Natural killer cell (primary cell): Measurements from ENCODE around the gene EGFR. TPM values are rescaled to one million over a fixed set of nuclear protein-coding genes. Genes with fewer than 3 reads are reported as not detected.

ENCODE experiments used
- ATAC-seq, 3 donors: fragments of 150-1000 bp in 2 of 3; fragments of 200-7000 bp in 1 of 3; cut with Tn5 transposase; 1 replicate in 1 of 3; 2 replicates in 2 of 3; pipeline ENCODE4 v1.10.0; 2021; ENCODE audit warnings: mild to moderate bottlenecking in 2 of 3, moderate library complexity in 2 of 3
- DNase-seq, 2 donors: peaks; one replicate each; pipeline versions ENCODE4 v3.0.0 to v3.0.0-alpha.2; 2013 to 2021; ENCODE audit warnings: mixed read lengths in 1 of 2
- H3K27ac ChIP-seq: one replicate; pipeline ENCODE4 v1.5.1; 2013; ENCODE audit warnings: mild to moderate bottlenecking, low read length
- H3K27me3 ChIP-seq: one replicate; pipeline ENCODE4 v1.6.1; 2013; ENCODE audit warnings: low read length; ENCODE audit not compliant: control insufficient read depth, insufficient read depth
- H3K36me3 ChIP-seq: one replicate; pipeline ENCODE4 v1.6.1; 2013; ENCODE audit warnings: low read length; ENCODE audit not compliant: control insufficient read depth, insufficient read depth
- H3K4me1 ChIP-seq: one replicate; pipeline ENCODE4 v1.6.1; 2013; ENCODE audit warnings: low read length; ENCODE audit not compliant: control insufficient read depth, insufficient read depth
- H3K4me3 ChIP-seq: one replicate; pipeline ENCODE4 v1.5.1; 2013; ENCODE audit warnings: low read length
- H3K9me3 ChIP-seq: one replicate; pipeline ENCODE4 v1.6.1; 2013; ENCODE audit warnings: low read length; ENCODE audit not compliant: control insufficient read depth, insufficient read depth
- H3K27ac Mint-ChIP-seq, 2 donors: one replicate each; pipeline ENCODE4 v1.8.0; 2022; ENCODE audit warnings: mild to moderate bottlenecking in 2 of 2, mixed read lengths in 2 of 2, moderate library complexity in 1 of 2
- H3K27me3 Mint-ChIP-seq, 2 donors: one replicate each; pipeline ENCODE4 v1.8.0; 2022; ENCODE audit warnings: low read depth in 2 of 2, mixed read lengths in 2 of 2
- H3K36me3 Mint-ChIP-seq: one replicate; pipeline ENCODE4 v1.8.0; 2022; ENCODE audit warnings: mixed read lengths
- H3K4me1 Mint-ChIP-seq, 2 donors: one replicate each; pipeline ENCODE4 v1.8.0; 2022; ENCODE audit warnings: mixed read lengths in 2 of 2
- H3K4me3 Mint-ChIP-seq: one replicate; pipeline ENCODE4 v1.8.0; 2022; ENCODE audit warnings: mild to moderate bottlenecking, moderate library complexity, mixed read lengths
- H3K9me3 Mint-ChIP-seq, 2 donors: one replicate each; pipeline ENCODE4 v1.8.0; 2022; ENCODE audit warnings: mixed read lengths in 2 of 2
- CTCF ChIP-seq: fragments of 200-600 bp; IDR thresholded peaks from one replicate; pipeline ENCODE4 v1.8.0; 2022; ENCODE audit warnings: antibody characterized with exemption
- WGBS: methylation state at CpG from one replicate; pipeline ENCODE4 v1.1.7; 2013; ENCODE audit warnings: missing lambda C conversion rate; ENCODE audit not compliant: insufficient coverage; 5-methylcytosine and 5-hydroxymethylcytosine counted together
- intact Hi-C: fragments of 100-400 bp; cut with micrococcal nuclease; formaldehyde crosslinking; loops from one replicate; pipeline ENCODE4 v1.14.2; 2022
- total RNA-seq, 4 donors: library from RNA; stranded (reverse); fragments of 120-200 nt in 1 of 4; gene quantifications; one replicate each; pipeline versions ENCODE4 v1.2.3 to v1.2.4, GENCODE V29; 2013 to 2022

EGFR gene
- total RNA-seq, 3 donors from 2014 or later (not counting 1 experiment from before 2014, with no cell fraction given): not detected

GRCh38 chr7:55180963-55181542, 162.2 kb downstream of the EGFR start:
- ATAC-seq: no peak
- Mint-ChIP-seq H3K27me3 (peaks cover 0 to 3% of the 10 kb centered on the region in 2 donors), H3K36me3 (no peaks in the 10 kb centered on the region), H3K9me3 (no peaks in the 10 kb centered on the region), H3K27ac (no peak overlapping the region), H3K4me3 (no peak overlapping the region), H3K4me1 (no peaks in the 10 kb centered on the region)
- TF ChIP-seq CTCF: no peak
- Histone ChIP-seq H3K9me3 (no peaks in the 10 kb centered on the region), H3K36me3 (no peaks in the 10 kb centered on the region), H3K27me3 (no peaks in the 10 kb centered on the region), H3K4me1 (no peaks in the 10 kb centered on the region), H3K4me3 (no peak overlapping the region), H3K27ac (no peak overlapping the region)
- intact Hi-C loops: no loop called here
- 89% methylated on average over 19 of the region's 19 CpGs for WGBS
- no peak for DNase-seq

GRCh38 chr7:55181762-55182161, 162.9 kb downstream of the EGFR start:
- Mint-ChIP-seq H3K36me3 (no peaks in the 10 kb centered on the region), H3K4me3 (no peak overlapping the region), H3K27me3 (peaks cover 0 to 4% of the 10 kb centered on the region in 2 donors), H3K9me3 (no peaks in the 10 kb centered on the region), H3K4me1 (no peaks in the 10 kb centered on the region), H3K27ac (no peak overlapping the region)
- no peaks in the 10 kb centered on the region for H3K4me1 ChIP-seq
- DNase-seq: no peak
- WGBS: 89% methylated on average over 4 of the region's 4 CpGs
- no peak overlapping the region for H3K27ac ChIP-seq
- no peak overlapping the region for H3K4me3 ChIP-seq
- H3K36me3 ChIP-seq: no peaks in the 10 kb centered on the region
- intact Hi-C loops: no loop called here
- no peaks in the 10 kb centered on the region for H3K27me3 ChIP-seq
- no peaks in the 10 kb centered on the region for H3K9me3 ChIP-seq
- TF ChIP-seq CTCF: no peak
- ATAC-seq: no peak

- Histone ChIP-seq H3K4me3 (no peak overlapping the region), H3K4me1 (no peaks in the 10 kb centered on the region), H3K27ac (no peak overlapping the region), H3K36me3 (no peaks in the 10 kb centered on the region), H3K27me3 (no peaks in the 10 kb centered on the region), H3K9me3 (no peaks in the 10 kb centered on the region)
- H3K9me3 Mint-ChIP-seq: no peaks in the 10 kb centered on the region
- no peak overlapping the region for H3K27ac Mint-ChIP-seq
- no peak overlapping the region for H3K4me3 Mint-ChIP-seq
- whole genome bisulfite sequencing: 90% methylated on average over 14 of the region's 15 CpGs
- H3K4me1 Mint-ChIP-seq: no peaks in the 10 kb centered on the region
- ATAC-seq: no peak
- intact Hi-C loops: no loop called here
- no peaks in the 10 kb centered on the region for H3K36me3 Mint-ChIP-seq
- H3K27me3 Mint-ChIP-seq: peaks cover 0 to 11% of the 10 kb centered on the region in 2 donors
- TF ChIP-seq CTCF: no peak
- DNase-seq: no peak
These were observed 165.1 kb downstream of the EGFR start for GRCh38 chr7:55183897-55184296.

GRCh38 chr7:55185321-55185802, 166.5 kb downstream of the EGFR start:
- Mint-ChIP-seq H3K36me3 (no peaks in the 10 kb centered on the region), H3K9me3 (no peaks in the 10 kb centered on the region), H3K4me1 (no peaks in the 10 kb centered on the region), H3K27me3 (peaks cover 0 to 11% of the 10 kb centered on the region in 2 donors), H3K27ac (no peak overlapping the region), H3K4me3 (no peak overlapping the region)
- WGBS: 86% methylated on average over 8 of the region's 8 CpGs
- no peaks in the 10 kb centered on the region for H3K36me3 ChIP-seq
- H3K27ac ChIP-seq: no peak overlapping the region
- no peak overlapping the region for H3K4me3 ChIP-seq
- H3K9me3 ChIP-seq: no peaks in the 10 kb centered on the region
- no peaks in the 10 kb centered on the region for H3K4me1 ChIP-seq
- DNase-seq (no peak), ATAC-seq (no peak)
- intact Hi-C loops: no loop called here
- no peaks in the 10 kb centered on the region for H3K27me3 ChIP-seq
- no peak for TF ChIP-seq CTCF
